Stimulated activated CD4-positive, alpha-beta T cell treated with anti-CD3 and anti-CD28 coated beads, Interleukin-4, amount 100 ng/mL, for 4 hours (primary cell): ENCODE measurements around the gene B3GNT2.
"Not testable (repeated sequence)": the region's sequence is repeated elsewhere in the genome, so short reads cannot be mapped to it uniquely, and the experiment has no call there.

ENCODE experiments used
- DNase-seq, 2 experiments: peaks; one replicate each; pipeline ENCODE4 v3.0.0-alpha.2; 2020

Gene B3GNT2

DNA sequence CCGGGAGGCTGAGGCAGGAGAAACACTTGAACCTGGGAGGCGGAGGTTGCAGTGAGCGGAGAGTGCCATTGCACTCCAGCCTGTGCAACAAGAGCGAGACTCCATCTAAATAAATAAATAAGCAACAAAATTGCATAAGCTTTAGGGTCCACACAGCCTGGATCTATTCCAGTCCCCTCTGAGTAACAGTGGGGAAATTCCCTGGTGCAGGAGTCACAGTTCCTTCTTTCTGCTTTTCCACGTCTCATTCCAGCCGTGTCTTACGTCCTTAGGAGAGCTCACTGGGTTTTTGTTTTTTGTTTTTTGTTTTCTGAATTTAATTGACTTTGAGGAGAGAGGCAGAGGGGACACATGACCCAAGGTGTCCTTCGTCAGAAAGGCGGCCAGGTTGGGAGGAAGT, 44.6 kb downstream of the B3GNT2 start:
- no peak for DNase-seq

DNA sequence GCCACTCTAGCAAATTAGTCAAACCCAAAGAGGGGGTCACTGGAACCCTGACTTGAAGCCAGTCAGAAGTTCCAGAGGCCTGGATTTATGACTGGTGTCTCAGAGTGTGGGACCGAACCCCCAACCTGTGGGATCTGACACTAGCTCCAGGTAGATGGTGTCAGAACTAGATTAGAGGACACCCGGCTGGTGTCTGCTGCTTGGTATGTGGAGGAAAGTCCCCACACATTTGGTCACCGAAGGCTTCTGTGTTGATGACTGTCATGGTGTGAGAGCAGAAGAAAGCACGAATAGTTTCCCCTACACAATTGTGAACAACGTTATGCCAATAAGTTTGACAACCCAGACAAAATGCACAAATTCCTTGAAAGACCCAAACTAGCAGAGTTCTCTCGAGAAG, 48.1 kb downstream of the B3GNT2 start:
- DNase-seq: no peak

DNA sequence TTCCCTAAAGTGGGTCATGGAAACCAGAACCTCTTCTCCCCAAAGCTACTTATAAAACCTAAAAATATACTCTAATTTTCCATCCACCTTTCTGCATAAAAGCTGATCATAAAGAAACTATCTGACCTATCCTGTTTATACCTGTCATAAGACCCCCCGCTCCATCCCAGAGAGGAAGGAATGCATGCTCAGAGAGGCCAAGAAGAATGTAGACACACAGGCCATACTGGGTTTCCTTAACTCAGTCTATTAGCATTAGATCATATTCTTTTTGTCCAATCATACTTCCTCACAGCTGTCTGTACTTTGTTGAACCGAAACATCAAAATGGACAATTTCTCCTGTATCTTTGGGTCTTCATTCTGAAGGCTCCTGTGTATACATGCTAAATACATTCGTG, 52.3 kb downstream of the B3GNT2 start:
- no peak for DNase-seq

DNA sequence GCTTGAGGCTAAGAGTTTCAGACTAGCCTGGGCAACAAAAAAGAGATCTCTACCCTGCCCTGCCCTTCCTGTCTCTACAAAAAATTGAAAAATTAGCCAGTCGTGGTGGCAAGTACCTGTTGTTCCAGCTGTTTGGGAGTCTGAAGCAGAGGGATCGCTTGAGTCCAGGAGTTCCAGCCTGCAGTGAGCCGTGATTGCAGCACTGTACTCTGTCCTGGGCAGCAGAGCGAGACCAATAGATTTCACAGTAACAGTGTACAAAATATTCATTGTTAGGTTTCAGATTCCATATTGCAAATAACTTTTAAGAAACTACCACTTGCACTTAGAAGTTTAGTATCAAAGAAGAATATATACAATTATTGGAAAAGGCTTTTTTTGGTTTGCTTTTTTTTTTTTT, 54.3 kb downstream of the B3GNT2 start:
- DNase-seq: no peak

DNA sequence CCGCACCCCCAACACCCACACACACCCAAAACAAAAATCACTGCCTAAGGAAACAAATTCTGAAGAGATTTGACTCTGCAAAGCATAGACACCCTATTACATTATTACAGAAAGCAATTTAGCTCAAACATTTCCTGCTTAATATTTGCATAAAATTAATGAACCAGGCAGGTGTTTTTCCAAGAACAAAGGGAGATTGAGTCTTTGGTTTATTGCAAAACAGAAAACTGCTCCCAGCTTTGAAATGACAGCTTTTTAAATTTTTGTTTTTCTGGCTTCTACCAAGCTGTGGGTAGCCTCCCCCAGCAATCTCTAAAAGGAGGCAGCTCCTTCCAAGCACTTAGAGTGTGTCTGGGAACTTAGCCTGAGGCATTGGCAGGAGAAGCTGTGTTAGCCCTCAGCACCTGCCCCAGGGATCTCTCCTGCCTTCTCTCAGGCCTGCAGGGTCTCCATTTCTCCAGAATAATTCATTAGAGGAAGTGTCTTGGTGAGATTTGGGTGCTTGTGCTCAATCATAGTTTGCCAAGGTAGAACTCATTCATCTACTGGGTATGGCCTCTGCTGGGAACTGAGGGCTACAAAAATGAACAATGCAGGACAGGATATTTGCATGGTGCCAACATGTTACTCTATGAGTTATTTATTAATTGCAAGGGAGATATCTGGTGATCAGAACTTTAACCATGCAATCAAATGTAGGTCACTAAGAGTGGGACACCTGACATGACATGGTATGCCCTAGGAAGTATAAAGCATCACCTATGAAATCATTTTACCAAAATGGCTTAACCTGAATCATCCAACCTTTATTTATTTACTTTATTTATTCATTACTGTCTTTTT, 58.7 kb downstream of the B3GNT2 start:
- no peak for DNase-seq

DNA sequence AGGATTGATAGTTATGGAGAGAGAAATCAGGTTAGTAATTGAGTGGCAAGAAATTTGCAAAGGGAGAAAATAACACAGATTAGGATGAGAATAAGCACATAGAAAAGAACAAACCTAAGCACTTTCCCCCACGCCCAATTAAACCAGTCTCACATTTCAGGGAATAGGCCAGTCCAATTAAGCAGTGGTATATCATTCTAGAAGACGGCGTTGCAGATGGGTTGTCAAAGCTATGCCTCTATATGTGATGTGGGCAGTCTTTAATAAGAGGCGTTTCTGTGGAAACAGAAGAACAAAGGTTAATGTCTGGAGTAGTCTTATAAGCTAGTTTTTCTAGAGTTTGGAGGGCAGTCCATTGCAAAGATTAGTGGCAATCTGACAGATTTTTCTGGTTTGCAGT, 61.6 kb downstream of the B3GNT2 start:
- no peak for DNase-seq

DNA sequence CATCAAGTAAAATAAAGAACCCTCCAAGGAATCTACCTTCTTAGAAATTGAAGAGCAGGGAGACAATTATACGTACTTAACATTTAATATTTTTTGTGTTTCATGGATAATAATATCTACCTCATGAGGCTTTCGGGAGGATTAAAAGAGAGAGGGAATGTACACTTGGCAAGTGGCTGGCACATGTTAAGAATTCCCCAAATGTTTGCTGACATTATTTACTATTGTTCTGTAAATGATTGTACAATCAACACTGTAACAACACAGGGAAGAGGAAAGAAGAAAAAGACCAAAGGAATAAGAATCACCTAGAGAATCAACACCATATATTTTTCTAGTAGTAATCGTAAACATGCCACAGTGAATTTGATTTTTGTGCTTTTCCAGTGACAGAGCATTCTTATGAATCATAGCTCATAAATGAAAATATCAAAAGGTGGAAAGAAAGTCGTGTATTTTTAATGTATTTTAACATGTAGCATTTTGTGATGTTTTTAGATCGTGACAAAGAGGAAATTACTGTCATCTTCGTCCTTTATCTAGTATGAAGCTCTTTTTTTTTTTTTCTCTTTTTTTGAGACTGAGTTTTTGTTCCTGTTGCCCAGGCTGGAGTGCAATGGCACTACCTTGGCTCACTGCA, 67.3 kb downstream of the B3GNT2 start:
- no peak for DNase-seq

DNA sequence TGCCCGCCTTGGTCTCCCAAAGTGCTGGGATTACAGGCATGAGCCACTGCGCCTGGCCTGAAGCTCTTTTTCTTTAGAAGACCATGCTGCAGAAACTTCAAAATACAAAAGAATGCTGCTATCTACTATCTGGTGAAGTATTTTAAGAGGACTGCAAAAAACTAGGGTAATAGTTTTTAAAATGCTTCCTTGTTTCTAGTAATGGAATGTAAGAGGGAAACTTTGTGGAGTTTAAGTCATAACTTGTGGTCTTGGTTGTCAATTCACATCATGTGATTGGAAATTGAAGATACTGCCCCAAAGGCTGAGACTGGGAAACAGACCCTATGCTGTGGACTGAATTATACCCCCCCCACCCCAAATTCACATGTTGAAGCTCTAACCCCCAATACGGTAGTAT, 68.3 kb downstream of the B3GNT2 start:
- no peak for DNase-seq

DNA sequence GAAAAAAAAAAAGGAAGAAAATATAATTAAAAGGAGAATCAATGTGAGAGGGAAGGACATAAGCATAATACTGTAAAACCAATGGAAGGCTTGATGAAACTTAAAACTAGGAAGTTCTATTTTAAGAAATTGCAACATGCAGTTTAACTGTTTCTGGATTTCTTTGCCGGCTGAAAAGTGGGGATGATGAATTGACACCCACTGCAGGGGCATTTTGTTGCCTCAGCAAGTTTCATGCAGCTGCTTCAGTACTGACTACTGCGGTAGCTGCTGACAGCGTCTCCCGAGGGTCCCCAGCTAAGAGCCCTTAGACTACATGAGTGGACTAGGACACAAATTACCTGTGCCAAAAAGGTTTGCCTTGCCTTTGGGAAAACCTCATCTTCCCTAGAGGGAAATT, 69.2 kb downstream of the B3GNT2 start:
- DNase-seq: no peak

DNA sequence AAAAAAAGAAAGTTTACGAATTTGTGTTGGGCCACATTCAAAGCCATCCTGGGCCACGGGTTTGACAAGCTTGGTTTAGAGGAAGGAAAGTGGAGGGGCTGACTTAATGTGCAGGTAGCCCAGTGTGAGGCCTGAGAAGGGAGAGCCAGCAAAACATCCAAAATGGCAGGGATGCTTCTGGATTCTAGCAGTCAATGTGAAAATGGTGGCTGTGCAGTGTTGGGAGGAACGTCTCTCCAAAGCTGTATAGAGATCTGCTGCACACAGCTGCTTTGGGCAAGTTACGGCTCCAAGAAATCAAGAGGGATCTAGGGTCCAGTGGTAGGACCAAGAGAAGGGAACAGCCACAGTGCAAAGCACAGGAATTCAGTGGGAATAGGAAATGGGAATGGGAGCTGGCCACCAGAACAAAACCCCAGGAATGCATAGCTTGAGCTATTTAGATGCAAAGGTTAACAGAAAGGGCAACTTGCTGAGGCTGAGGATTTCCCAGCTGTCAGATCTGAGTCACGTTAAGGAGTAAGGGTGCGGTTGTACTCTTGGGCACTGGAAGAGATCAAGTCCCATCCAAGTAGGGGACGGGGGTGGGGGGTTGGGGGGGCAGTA, 70.6 kb downstream of the B3GNT2 start:
- no peak for DNase-seq

DNA sequence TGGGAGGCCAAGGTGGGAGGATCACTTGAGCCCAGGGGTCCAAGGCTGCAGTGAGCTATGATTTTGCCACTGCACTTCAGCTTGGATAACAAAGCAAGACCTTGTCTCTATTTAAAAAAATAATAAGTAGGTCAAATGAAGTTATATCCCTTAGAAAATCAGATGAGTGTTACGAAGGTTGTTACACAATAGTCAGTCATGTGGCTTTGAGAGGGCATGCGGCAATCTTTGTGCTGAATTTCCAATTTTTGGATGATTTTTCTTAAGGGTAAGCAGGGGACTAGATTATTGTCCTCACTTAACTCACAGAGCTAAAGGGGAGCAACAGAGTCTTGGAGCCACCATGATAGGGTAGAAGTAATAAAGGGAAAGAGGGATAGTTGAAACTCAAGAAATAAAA, 71.8 kb downstream of the B3GNT2 start:
- no peak for DNase-seq

DNA sequence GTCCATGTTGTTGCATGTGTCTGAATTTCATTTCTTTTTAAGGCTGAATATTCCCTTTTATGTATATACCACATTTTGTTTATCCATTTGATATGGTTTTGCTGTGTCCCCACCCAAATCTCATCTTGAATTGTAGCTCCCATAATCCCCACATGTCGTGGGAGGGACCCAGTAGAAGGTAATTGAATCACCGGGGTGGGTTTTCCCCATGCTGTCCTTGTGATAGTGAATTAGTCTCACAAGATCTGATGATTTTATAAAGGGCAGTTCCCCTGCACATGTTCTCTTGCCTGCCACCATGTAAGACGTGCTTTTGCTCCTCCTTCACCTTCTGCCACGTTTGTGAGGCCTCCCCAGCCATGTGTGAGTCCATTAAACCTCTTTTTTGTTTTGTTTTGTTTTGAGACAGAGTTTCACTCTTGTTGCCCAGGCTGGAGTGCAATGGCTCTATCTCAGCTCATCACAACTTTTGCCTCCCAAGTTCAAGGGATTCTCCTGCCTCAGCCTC, 72.8 kb downstream of the B3GNT2 start:
- DNase-seq: not testable (repeated sequence)

DNA sequence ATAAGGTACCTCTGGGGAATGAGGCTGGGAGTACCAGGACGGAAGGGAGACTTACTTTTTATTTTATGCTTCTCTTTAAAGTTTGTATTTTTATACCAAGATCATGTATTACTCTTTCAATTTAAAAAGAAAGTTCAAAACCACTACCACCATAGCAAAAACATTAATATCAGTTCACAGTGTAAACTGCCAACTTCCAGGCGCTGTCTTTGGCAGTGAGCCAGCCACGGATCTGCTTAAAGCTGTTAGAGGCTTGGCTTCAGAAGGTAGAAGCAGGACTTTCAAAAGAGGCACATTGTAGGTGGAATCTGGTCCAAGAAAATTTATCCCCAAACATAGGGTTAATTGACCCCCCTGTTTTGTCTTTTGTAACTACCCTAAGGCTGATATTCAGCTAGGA, 74.8 kb downstream of the B3GNT2 start:
- no peak for DNase-seq
